H9 (cell line): ENCODE results near the gene STXBP6. TPM values are rescaled to one million over a fixed set of nuclear protein-coding genes. Genes with fewer than 3 reads are reported as not detected.

ENCODE experiments used
- DNase-seq: peaks from one replicate; pipeline ENCODE4 v3.0.0-alpha.2; 2017
- H2AFZ ChIP-seq: one replicate; pipeline ENCODE4 v1.6.1; 2013; ENCODE audit warnings: mild to moderate bottlenecking, low read length, control low read depth, moderate library complexity
- H2AK5ac ChIP-seq: 2 replicates; pipeline ENCODE4 v1.6.1; 2013; ENCODE audit warnings: low read length, control low read depth, mixed read lengths; ENCODE audit not compliant: insufficient read length
- H2BK120ac ChIP-seq: one replicate; pipeline ENCODE4 v1.6.1; 2013; ENCODE audit warnings: low read depth, mild to moderate bottlenecking, low read length, control low read depth, inconsistent platforms; ENCODE audit not compliant: poor library complexity, severe bottlenecking
- H2BK12ac ChIP-seq: 2 replicates; pipeline ENCODE4 v1.6.1; 2013; ENCODE audit warnings: low read length, control low read depth, mixed read lengths, low read depth; ENCODE audit not compliant: insufficient read length
- H2BK15ac ChIP-seq: 2 replicates; pipeline ENCODE4 v1.6.1; 2013; ENCODE audit warnings: low read depth, low read length, control low read depth
- H2BK20ac ChIP-seq: one replicate; pipeline ENCODE4 v1.6.1; 2013; ENCODE audit warnings: low read depth, mild to moderate bottlenecking, low read length, control low read depth, inconsistent platforms; ENCODE audit not compliant: poor library complexity, severe bottlenecking
- H2BK5ac ChIP-seq: 2 replicates; pipeline ENCODE4 v1.6.1; 2013; ENCODE audit warnings: low read length, control low read depth, mixed read lengths; ENCODE audit not compliant: insufficient read length
- H3K14ac ChIP-seq: 2 replicates; pipeline ENCODE4 v1.6.1; 2013; ENCODE audit warnings: low read length, control low read depth; ENCODE audit not compliant: insufficient read depth
- H3K18ac ChIP-seq: 2 replicates; pipeline ENCODE4 v1.6.1; 2013; ENCODE audit warnings: low read depth, mild to moderate bottlenecking, mixed read lengths, low read length, control low read depth; ENCODE audit not compliant: insufficient read length
- H3K23ac ChIP-seq: 2 replicates; pipeline ENCODE4 v1.6.1; 2013; ENCODE audit warnings: low read length, control low read depth, mixed read lengths, low read depth; ENCODE audit not compliant: insufficient read length
- H3K23me2 ChIP-seq: 2 replicates; pipeline ENCODE4 v1.6.1; 2013; ENCODE audit warnings: low read depth, mild to moderate bottlenecking, mixed read lengths, low read length, control low read depth; ENCODE audit not compliant: insufficient read length, poor library complexity, severe bottlenecking
- H3K27ac ChIP-seq: 2 replicates; pipeline ENCODE4 v1.5.1; 2013; ENCODE audit warnings: low read length, control low read depth, mixed read lengths, low read depth; ENCODE audit not compliant: insufficient read length
- H3K27me3 ChIP-seq: 2 replicates; pipeline ENCODE4 v1.6.1; 2013; ENCODE audit warnings: low read length, control low read depth, inconsistent platforms; ENCODE audit not compliant: insufficient read depth
- H3K4ac ChIP-seq: 2 replicates; pipeline ENCODE4 v1.6.1; 2013; ENCODE audit warnings: low read depth, mild to moderate bottlenecking, control low read depth, inconsistent platforms, low read length, moderate library complexity
- H3K4me1 ChIP-seq: 2 replicates; pipeline ENCODE4 v1.6.1; 2013; ENCODE audit warnings: low read length, control low read depth, inconsistent platforms; ENCODE audit not compliant: insufficient read depth
- H3K4me2 ChIP-seq: 2 replicates; pipeline ENCODE4 v1.6.1; 2013; ENCODE audit warnings: low read length, control low read depth, mixed read lengths; ENCODE audit not compliant: insufficient read length, insufficient read depth
- H3K56ac ChIP-seq: 2 replicates; pipeline ENCODE4 v1.6.1; 2013; ENCODE audit warnings: low read depth, mild to moderate bottlenecking, mixed read lengths, low read length, control low read depth; ENCODE audit not compliant: insufficient read length
- H3K79me1 ChIP-seq: 2 replicates; pipeline ENCODE4 v1.6.1; 2013; ENCODE audit warnings: low read depth, mild to moderate bottlenecking, moderate library complexity, low read length, control low read depth, inconsistent platforms; ENCODE audit not compliant: insufficient read depth, poor library complexity, severe bottlenecking
- H3K79me2 ChIP-seq: 2 replicates; pipeline ENCODE4 v1.6.1; 2013; ENCODE audit warnings: low read length, control low read depth, inconsistent platforms; ENCODE audit not compliant: insufficient read depth
- H3K9ac ChIP-seq: 2 replicates; pipeline ENCODE4 v1.6.1; 2013; ENCODE audit warnings: low read length, control low read depth, mixed read lengths; ENCODE audit not compliant: insufficient read length; ENCODE audit errors: extremely low read depth
- H3K9me3 ChIP-seq: one replicate; pipeline ENCODE4 v1.6.1; 2013; ENCODE audit warnings: low read depth, low read length, inconsistent platforms; ENCODE audit not compliant: control insufficient read depth
- H3T11ph ChIP-seq: one replicate; pipeline ENCODE4 v1.6.1; 2013; ENCODE audit warnings: mild to moderate bottlenecking, low read length, control low read depth, inconsistent platforms
- H4K20me1 ChIP-seq: one replicate; pipeline ENCODE4 v1.6.1; 2013; ENCODE audit not compliant: control insufficient read depth, insufficient read length, insufficient read depth
- H4K5ac ChIP-seq: 2 replicates; pipeline ENCODE4 v1.6.1; 2013; ENCODE audit warnings: low read depth, mild to moderate bottlenecking, mixed read lengths, low read length, control low read depth; ENCODE audit not compliant: insufficient read length
- H4K8ac ChIP-seq: replicated peaks from 2 replicates; pipeline ENCODE4 v1.6.1; 2013; ENCODE audit warnings: low read length, control low read depth, mixed read lengths, low read depth; ENCODE audit not compliant: insufficient read length
- H4K91ac ChIP-seq: 2 replicates; pipeline ENCODE4 v1.6.1; 2013; ENCODE audit warnings: low read depth, mild to moderate bottlenecking, moderate library complexity, mixed read lengths, low read length, control low read depth; ENCODE audit not compliant: insufficient read length
- H3K27ac Mint-ChIP-seq, 3 experiments: 2 replicates in 2 of 3; 3 replicates in 1 of 3; pipeline ENCODE4 v1.8.0; 2020 to 2021; ENCODE audit warnings: mixed read lengths in 3 of 3, mild to moderate bottlenecking in 1 of 3, moderate library complexity in 1 of 3
- H3K27me3 Mint-ChIP-seq: 2 replicates; pipeline ENCODE4 v1.8.0; 2021; ENCODE audit warnings: low read depth, mild to moderate bottlenecking, moderate library complexity, mixed read lengths
- H3K36me3 Mint-ChIP-seq, 3 experiments: 2 replicates in 2 of 3; 3 replicates in 1 of 3; pipeline ENCODE4 v1.8.0; 2020 to 2021; ENCODE audit warnings: low read depth in 3 of 3, mixed read lengths in 3 of 3; ENCODE audit not compliant: insufficient read depth in 1 of 3
- H3K4me1 Mint-ChIP-seq, 2 experiments: 2 replicates each; pipeline ENCODE4 v1.8.0; 2020; ENCODE audit warnings: mixed read lengths in 2 of 2
- H3K4me3 Mint-ChIP-seq, 2 experiments: 2 replicates in 1 of 2; 3 replicates in 1 of 2; pipeline ENCODE4 v1.8.0; 2020 to 2021; ENCODE audit warnings: mild to moderate bottlenecking in 2 of 2, mixed read lengths in 2 of 2, moderate library complexity in 1 of 2
- H3K9me3 Mint-ChIP-seq, 2 experiments: 2 replicates in 1 of 2; 3 replicates in 1 of 2; pipeline ENCODE4 v1.8.0; 2020; ENCODE audit warnings: mild to moderate bottlenecking in 2 of 2, mixed read lengths in 2 of 2, moderate library complexity in 1 of 2
- WGBS: extraction: QIAGEN DNeasy Blood & Tissue Kit; methylation state at CpG from one replicate; pipeline ENCODE4 v1.1.7; 2013; ENCODE audit warnings: missing lambda C conversion rate, low lambda C conversion rate, mixed read lengths; ENCODE audit not compliant: insufficient read length; ENCODE audit errors: extremely low coverage; 5-methylcytosine and 5-hydroxymethylcytosine counted together
- total RNA-seq: library from RNA; stranded (reverse); gene quantifications from 2 replicates; pipeline ENCODE4 v1.2.1, GENCODE V29; 2021
- TF ChIP-seq, protein P1 (sequence below): fragments of 200-600 bp; sonication (generic); conservative IDR thresholded peaks from 3 replicates; pipeline ENCODE4 v1.8.0; 2021; ENCODE audit warnings: antibody characterized with exemption, mild to moderate bottlenecking

Gene STXBP6
- total RNA-seq, 1 experiment from 2014 or later, result 3.6 TPM

DNA sequence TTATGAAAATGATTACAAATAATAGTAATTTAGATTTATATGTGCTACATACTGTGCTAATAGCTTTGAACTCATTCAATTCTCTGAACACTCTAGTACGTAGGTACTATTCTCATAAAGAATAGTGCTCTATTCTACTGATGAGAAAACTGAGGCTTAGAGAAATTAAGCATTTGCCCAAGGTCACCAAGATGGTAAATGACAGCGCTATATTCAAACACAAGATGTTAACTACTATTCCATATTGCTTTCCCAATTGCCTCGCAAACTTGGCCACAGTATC is 233.1 kb downstream of the STXBP6 start:
- no CpG with 5 or more reads among the region's 3 CpGs for WGBS
- no peak for DNase-seq
- H2BK120ac ChIP-seq, result no peak overlapping the region
- no peak overlapping the region for H4K91ac ChIP-seq
- H3K9ac ChIP-seq, result no peak overlapping the region
- Mint-ChIP-seq H3K9me3 (no peaks in the 10 kb centered on the region), H3K27ac (no peak overlapping the region; a peak in 1 of 7 replicates), H3K4me1 (peaks cover 3 to 9% of the 10 kb centered on the region in 2 experiments), H3K27me3 (no peaks in the 10 kb centered on the region), H3K36me3 (no peaks in the 10 kb centered on the region), H3K4me3 (no peak overlapping the region)
- H3K4ac ChIP-seq, result no peak overlapping the region
- no peak overlapping the region for H3T11ph ChIP-seq
- H3K18ac ChIP-seq, result no peak overlapping the region
- H3K14ac ChIP-seq, result no peak overlapping the region; the same call in 1 of the 2 replicates
- TF ChIP-seq, protein P1, sequence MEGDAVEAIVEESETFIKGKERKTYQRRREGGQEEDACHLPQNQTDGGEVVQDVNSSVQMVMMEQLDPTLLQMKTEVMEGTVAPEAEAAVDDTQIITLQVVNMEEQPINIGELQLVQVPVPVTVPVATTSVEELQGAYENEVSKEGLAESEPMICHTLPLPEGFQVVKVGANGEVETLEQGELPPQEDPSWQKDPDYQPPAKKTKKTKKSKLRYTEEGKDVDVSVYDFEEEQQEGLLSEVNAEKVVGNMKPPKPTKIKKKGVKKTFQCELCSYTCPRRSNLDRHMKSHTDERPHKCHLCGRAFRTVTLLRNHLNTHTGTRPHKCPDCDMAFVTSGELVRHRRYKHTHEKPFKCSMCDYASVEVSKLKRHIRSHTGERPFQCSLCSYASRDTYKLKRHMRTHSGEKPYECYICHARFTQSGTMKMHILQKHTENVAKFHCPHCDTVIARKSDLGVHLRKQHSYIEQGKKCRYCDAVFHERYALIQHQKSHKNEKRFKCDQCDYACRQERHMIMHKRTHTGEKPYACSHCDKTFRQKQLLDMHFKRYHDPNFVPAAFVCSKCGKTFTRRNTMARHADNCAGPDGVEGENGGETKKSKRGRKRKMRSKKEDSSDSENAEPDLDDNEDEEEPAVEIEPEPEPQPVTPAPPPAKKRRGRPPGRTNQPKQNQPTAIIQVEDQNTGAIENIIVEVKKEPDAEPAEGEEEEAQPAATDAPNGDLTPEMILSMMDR, result no peak
- H2BK15ac ChIP-seq, result no peak overlapping the region
- H4K20me1 ChIP-seq, result no peaks in the 10 kb centered on the region
- no peaks in the 10 kb centered on the region for H3K79me1 ChIP-seq
- no peak overlapping the region for H3K23ac ChIP-seq
- no peaks in the 10 kb centered on the region for H3K4me1 ChIP-seq
- no peaks in the 10 kb centered on the region for H3K79me2 ChIP-seq
- H3K9me3 ChIP-seq, result no peaks in the 10 kb centered on the region
- no peak overlapping the region for H3K27ac ChIP-seq
- H3K27me3 ChIP-seq, result no peaks in the 10 kb centered on the region
- no peak overlapping the region for H3K4me2 ChIP-seq
- no peak overlapping the region for H3K56ac ChIP-seq
- no peak overlapping the region for H2BK5ac ChIP-seq
- H2AFZ ChIP-seq, result no peak overlapping the region
- H2BK20ac ChIP-seq, result no peak overlapping the region
- H4K5ac ChIP-seq, result no peak overlapping the region
- no peak overlapping the region for H2BK12ac ChIP-seq
- no peaks in the 10 kb centered on the region for H3K23me2 ChIP-seq
- no peak overlapping the region for H4K8ac ChIP-seq
- H2AK5ac ChIP-seq, result no peak overlapping the region
